Measurements from ENCODE around the gene TJP1.
"Not testable (repeated sequence)": the region's sequence is repeated elsewhere in the genome, so short reads cannot be mapped to it uniquely, and the experiment has no call there.

The TJP1 gene

GRCh38 chr15:29696950-29697738, 125.1 kb downstream of the TJP1 start:
- DNase-seq: no peak

DNA sequence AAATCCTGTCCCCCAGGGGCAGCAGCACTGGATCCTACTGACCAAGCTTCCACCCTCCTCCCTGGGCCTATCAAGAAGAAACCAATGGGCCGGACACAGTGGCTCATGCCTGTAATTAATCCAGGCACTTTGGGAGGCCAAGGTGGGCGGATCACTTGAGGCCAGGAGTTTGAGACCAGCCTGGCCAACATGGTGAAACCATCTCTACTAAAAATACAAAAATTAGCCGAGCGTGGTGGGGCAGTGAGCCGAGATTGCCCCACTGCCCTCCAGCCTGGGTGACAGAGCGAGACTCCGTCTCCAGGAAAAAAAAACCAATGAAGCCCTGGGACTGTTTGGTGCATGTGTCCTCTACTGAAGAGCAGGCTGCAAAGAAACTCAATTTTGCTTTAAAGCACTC, 125.8 kb downstream of the TJP1 start:
- not testable (repeated sequence) for DNase-seq

DNA sequence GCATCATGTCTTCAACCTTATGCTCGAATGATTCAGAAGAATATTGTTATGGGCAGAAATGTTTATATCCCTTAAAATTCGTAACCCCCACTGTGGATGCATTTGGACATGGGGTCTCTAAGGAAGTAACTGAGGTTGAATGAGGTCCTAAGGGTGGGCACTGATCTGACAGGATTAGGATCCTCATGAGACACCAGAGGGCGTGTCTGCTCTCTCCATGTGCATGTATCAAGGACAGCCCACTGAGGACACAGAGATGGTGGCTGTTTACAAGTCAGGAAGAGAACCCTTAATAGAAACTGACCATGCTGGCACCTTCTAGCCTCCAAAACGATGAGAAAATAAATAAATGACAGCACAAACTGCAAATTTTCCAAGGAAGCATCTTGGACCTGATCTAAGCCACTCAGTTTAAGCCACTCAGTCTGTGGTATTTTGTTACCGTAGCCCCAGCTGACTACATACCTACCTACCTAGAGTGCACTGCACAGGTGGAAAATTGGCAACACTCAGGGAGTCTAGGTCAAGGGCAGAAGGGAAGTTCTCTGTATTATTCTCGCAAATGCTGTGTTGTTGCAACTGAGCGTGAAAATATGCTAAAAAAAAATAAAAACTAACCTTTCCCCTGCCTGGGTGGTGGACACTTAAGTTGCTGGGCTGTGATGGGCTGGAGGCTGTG, 126.6 kb downstream of the TJP1 start:
- no peak for DNase-seq

DNA sequence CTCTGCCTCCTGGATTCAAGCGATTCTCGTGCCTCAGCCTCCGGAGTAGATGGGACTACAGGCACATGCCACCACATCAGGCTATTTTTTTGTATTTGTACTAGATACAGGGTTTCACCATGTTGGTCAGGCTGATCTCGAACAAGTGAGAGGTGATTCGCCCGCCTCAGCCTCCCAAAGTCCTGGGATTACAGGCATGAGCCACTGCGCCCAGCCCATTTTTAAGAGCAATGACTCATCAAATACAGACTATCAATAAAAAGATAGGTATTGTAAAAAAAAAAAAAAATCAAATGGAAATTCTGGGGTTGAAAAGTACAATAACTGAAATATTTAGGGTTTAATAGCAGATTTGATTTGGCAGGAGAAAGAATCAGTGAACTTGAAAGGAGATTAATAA, 129.0 kb downstream of the TJP1 start:
- no peak for DNase-seq

GRCh38 chr15:29692527-29692926, 129.7 kb downstream of the TJP1 start:
- no peak for DNase-seq

GRCh38 chr15:29690765-29691475, 131.3 kb downstream of the TJP1 start:
- DNase-seq: no peak

DNA sequence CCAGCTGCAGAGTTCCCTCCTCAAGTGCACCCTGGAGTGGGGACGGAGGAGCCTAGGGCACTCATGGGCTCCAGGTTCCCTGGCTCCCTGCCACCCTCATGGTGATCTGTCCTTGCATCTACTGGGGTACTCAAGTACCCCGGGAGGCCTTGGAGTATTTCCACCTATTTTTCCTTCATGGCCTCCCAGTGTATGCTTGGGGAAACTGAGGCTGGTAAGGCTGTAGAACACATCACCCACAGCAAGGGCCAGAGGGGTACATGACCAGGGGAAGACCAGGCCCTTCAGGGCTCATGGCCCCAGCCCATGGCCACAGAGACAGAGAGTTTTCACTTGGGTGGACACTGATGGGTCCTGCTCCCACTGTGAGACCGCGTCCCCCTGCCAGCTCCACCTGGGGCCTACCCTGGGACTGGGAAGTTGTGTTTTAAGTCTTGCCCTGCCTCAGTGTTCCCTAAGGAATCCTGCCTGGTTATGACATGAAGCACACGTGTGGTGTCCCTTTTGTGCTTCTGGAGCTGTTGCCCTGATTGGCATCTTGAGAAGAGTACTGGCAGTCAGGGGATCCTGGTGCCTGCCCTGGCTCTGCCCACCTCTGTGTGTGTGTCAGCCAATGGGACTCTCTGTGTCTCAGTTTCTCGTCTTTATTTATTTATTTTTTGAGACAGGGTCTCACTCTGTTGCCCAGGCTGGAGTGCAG, 132.8 kb downstream of the TJP1 start:
- DNase-seq: no peak

DNA sequence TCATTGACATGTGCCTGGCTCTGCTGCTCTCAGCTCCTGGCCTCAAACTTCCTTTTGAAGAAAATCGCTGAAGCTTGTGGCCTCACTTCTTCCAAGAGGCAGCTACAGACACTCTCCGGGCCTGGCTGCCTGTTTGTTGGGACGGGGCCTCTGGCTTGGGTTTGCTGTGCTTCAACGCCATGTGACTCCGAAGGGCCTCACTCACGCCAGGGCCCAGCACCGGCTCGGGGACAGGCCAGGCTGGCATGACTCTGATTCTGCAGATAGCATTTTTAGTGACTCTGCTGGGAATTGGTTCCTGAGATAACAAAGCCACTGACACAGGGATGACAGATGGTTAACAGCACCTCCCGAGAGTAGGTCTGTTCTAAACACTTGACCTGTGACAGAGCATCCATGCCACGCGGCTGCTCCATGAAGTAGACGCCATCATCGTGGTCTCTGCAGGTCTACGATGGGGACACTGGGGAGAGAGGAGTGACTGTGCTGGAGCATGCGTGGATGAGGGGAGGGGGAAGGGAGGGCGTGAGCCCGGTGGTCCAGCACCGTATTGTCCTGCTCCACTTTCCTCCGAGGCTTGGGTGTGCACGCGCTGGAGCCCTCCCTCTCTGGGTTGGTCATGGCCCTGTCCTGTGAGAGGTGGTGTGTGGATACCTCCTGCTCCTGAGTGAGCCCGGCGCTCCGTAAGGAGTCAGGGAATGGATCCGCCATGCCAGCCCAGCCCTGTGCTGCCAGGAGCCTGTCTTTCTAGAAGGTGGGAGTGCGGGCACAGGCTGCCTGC, 133.6 kb downstream of the TJP1 start:
- no peak for DNase-seq

DNA sequence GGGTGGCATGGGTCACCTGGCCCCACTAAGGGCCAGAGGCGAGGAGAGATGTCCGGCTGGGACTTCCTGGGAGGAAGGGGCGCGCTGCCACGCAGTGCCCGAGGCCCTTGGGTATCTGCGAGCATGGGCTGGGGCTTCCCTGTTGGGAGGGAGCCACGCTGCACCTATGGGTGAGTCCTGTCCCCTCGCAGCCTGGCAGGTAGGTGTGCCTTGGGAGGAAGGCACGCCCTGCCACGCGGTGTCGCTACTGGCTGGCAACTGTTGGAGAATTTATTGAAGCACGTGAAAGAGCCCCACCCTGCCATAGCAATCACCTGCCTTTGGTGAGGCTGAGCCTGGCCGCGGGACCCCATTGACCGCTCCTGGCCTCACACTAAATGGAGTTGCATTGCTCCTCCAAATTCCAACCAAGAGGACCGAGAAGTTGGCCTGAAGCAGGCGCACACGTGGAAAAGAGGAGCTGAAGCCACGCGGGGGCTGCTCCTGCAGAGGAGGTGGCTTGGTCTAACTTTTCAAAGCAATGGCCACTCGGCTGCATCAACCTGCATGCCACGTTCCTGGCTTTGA, 134.2 kb downstream of the TJP1 start:
- DNase-seq: no peak

- no peak for DNase-seq
Observed at GRCh38 chr15:29687204-29687815, 135.0 kb downstream of the TJP1 start.

- DNase-seq: no peak
Observed at GRCh38 chr15:29686445-29687203, 135.6 kb downstream of the TJP1 start.

GRCh38 chr15:29686079-29686425, 136.2 kb downstream of the TJP1 start:
- no peak for DNase-seq

DNA sequence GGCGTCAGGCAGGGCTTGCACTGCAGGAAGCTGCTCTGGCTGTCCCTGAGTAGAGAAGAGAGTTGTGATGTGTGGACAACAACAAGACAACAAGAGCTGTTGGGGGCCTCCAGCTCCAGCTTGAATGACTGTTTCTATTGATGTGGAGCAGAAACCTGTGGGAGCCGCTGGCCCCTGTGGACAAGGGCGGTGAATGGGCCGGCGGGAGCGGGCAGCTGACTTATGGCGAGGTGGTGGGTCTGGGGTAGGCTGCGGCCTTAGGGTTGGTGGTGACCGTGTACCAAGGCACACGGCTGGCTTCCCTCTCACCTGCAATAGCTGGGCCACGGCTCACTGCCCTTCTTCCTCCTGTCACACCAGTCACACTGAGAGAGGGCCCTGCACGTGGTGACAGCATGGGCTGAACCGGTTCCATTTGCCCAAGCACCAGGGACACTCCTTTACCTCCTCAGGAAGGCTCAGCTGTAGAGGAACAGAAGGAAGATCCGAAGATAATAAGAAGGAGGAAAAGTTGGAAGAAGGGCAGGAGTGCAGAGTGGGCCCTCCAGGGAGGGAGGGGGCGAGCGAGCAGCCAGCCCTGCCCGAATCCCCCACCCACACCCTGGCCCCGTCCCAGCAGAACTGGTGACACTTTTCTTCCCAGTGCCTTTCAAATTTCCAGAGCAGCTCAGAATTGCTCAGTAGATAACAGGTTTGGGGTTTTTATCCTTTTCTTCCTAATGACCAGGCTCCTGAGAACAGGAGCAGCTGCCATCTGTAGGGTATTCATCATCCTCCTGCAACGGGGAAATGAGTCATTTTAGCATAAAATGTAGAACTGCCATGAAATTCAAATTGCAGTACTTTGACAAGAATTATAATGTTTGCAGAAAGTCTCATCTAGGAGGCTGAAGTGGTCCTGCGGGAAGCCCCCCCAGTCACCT, 136.9 kb downstream of the TJP1 start:
- DNase-seq: no peak

- DNase-seq: no peak
Observed at GRCh38 chr15:29682781-29683180, 139.5 kb downstream of the TJP1 start.

DNA sequence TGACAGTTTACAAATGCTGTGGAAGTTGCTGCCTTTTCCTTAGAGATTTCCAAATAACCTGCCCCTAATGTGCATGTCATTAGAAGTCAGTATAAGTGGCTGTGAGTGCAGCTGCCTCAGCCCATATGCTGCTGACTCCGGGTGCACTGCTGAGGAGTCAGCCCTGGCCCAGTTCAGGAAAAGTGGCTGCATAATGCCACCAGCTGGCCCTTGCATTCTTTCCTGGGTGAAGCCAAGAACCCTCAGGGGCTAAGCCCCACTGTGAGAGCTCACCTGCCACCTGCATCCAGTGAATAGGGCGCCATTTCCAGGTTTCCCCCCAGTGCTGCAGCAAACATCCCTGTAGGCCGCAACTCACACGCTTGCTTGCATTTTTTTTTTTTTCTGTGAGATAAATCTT, 139.9 kb downstream of the TJP1 start:
- DNase-seq: no peak

GRCh38 chr15:29681946-29682345, 140.3 kb downstream of the TJP1 start:
- DNase-seq: no peak

- DNase-seq: no peak
Observed at GRCh38 chr15:29681166-29681845, 141.0 kb downstream of the TJP1 start.

DNA sequence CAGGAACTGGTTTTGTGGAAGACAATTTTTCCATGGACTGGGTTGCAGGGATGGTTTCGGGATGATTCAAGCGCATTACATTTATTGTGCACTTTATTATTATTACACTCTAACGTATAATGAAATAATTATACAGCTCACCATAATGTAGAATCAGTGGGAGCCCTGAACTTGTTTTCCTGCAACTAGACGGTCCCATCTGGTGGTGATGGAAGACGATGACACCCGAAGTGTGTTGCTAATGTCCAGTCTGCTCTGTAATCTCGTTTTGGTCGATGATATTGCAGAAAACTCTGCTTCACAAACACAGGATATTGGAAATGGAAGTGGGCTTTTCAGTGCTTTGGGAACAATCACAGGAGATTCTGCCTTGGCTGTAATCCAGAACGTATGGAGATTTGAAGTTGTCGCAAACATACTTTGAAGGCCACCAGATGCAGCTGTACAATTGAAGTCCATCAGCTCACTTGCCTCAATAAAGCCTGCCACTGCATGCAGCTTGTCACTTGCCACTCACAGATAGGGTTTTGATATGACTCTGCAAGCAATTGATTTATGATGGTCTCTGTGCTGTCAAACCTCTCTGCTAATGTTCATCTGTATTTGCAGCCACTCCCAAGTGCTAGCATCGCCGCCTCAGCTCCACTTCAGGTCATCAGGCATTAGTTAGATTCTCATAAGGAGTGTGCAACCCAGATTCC, 141.7 kb downstream of the TJP1 start:
- no peak for DNase-seq

Measured in suppressor macrophage treated with lipopolysaccharide for 4 hours (primary cell).